OCI-LY1 (cell line): ENCODE results near the gene SPO11.

Source experiments
- CTCF ChIP-seq: fragments of 200-600 bp; sonication (generic), shearing (Covaris generic); IDR thresholded peaks from 2 replicates; pipeline ENCODE4 v1.5.1; 2017; ENCODE audit warnings: mild to moderate bottlenecking, antibody characterized with exemption, low read length, moderate library complexity, mixed read lengths
- EZH2 ChIP-seq: fragments of 200-600 bp; sonication (generic), shearing (Covaris generic); IDR thresholded peaks from 2 replicates; pipeline ENCODE4 v1.8.0; 2017; ENCODE audit warnings: borderline replicate concordance, mixed run types, mild to moderate bottlenecking, antibody characterized with exemption, low read length, moderate library complexity, mixed read lengths

GRCh38 chr20:57326667-57327455 is 2.7 kb upstream of the SPO11 start:
- TF ChIP-seq CTCF, result no peak
- TF ChIP-seq EZH2, result no peak
